OCI-LY1 (cell line): Measurements from ENCODE around the gene OR2S2.

Experiments
- EZH2 ChIP-seq: fragments of 200-600 bp; sonication (generic), shearing (Covaris generic); IDR thresholded peaks from 2 replicates; pipeline ENCODE4 v1.8.0; 2017; ENCODE audit warnings: borderline replicate concordance, mixed run types, mild to moderate bottlenecking, antibody characterized with exemption, low read length, moderate library complexity, mixed read lengths
- TF ChIP-seq, protein P1 (sequence below): fragments of 200-600 bp; sonication (generic), shearing (Covaris generic); IDR thresholded peaks from 2 replicates; pipeline ENCODE4 v1.5.1; 2017; ENCODE audit warnings: mild to moderate bottlenecking, antibody characterized with exemption, low read length, moderate library complexity, mixed read lengths

- TF ChIP-seq, protein P1, sequence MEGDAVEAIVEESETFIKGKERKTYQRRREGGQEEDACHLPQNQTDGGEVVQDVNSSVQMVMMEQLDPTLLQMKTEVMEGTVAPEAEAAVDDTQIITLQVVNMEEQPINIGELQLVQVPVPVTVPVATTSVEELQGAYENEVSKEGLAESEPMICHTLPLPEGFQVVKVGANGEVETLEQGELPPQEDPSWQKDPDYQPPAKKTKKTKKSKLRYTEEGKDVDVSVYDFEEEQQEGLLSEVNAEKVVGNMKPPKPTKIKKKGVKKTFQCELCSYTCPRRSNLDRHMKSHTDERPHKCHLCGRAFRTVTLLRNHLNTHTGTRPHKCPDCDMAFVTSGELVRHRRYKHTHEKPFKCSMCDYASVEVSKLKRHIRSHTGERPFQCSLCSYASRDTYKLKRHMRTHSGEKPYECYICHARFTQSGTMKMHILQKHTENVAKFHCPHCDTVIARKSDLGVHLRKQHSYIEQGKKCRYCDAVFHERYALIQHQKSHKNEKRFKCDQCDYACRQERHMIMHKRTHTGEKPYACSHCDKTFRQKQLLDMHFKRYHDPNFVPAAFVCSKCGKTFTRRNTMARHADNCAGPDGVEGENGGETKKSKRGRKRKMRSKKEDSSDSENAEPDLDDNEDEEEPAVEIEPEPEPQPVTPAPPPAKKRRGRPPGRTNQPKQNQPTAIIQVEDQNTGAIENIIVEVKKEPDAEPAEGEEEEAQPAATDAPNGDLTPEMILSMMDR = no peak
- no peak for TF ChIP-seq EZH2
Measured at GRCh38 chr9:35976726-35977125, 18.8 kb upstream of the OR2S2 start.
